HepG2 (cell line): ENCODE results near the gene CHRD. TPM values are rescaled to one million over a fixed set of nuclear protein-coding genes. Genes with fewer than 3 reads are reported as not detected.
A peak's percentile ranks its signal among the peaks of the same experiment; 100 is the strongest.

Experiments used
- AHR ChIP-seq: IDR thresholded peaks from 2 replicates; pipeline ENCODE4 v1.6.1; 2018; ENCODE audit warnings: missing genetic modification reagents, missing compliant biosample characterization
- ARHGAP35 ChIP-seq: sonication (generic); formaldehyde crosslinking; IDR thresholded peaks from 2 replicates; pipeline ENCODE4 v1.9.0; 2022; ENCODE audit warnings: mild to moderate bottlenecking, inconsistent platforms, moderate library complexity, missing genetic modification reagents, borderline replicate concordance
- CHD2 ChIP-seq: IDR thresholded peaks from 2 replicates; pipeline ENCODE4 v1.6.1; 2011; ENCODE audit warnings: low read depth, low read length, improper control_type of control experiment
- EHMT2 ChIP-seq: fragments of 200-600 bp; sonication (generic); IDR thresholded peaks from 2 replicates; pipeline ENCODE4 v1.7.0; 2017; ENCODE audit warnings: antibody characterized with exemption, low read depth, low read length, borderline replicate concordance
- GATAD1 ChIP-seq: IDR thresholded peaks from 2 replicates; pipeline ENCODE4 v1.6.1; 2016; ENCODE audit warnings: missing genetic modification reagents, missing compliant biosample characterization
- KLF6 ChIP-seq: IDR thresholded peaks from 2 replicates; pipeline ENCODE4 v1.8.0; 2016; ENCODE audit warnings: missing biosample characterization, missing genetic modification reagents
- NCOA2 ChIP-seq: sonication (generic); formaldehyde crosslinking; IDR thresholded peaks from 2 replicates; pipeline ENCODE4 v1.8.0; 2022; ENCODE audit warnings: inconsistent platforms
- SP140L ChIP-seq: sonication (generic); formaldehyde crosslinking; IDR thresholded peaks from 2 replicates; pipeline ENCODE4 v1.4.0; 2020; ENCODE audit warnings: missing genetic modification reagents, borderline replicate concordance
- SP2 ChIP-seq: sonication (generic); formaldehyde crosslinking; IDR thresholded peaks from 2 replicates; pipeline ENCODE4 v1.5.1; 2020; ENCODE audit warnings: mild to moderate bottlenecking, missing genetic modification reagents
- SRSF4 ChIP-seq: fragments of 200-400 bp; formaldehyde crosslinking; IDR thresholded peaks from one replicate; pipeline ENCODE4 v1.6.1; 2018; ENCODE audit warnings: mild to moderate bottlenecking, low read depth, low read length, moderate library complexity; ENCODE audit not compliant: poor library complexity, severe bottlenecking
- SSRP1 ChIP-seq: IDR thresholded peaks from 2 replicates; pipeline ENCODE4 v1.6.1; 2016; ENCODE audit warnings: control low read depth
- XBP1 ChIP-seq: sonication (generic); formaldehyde crosslinking; IDR thresholded peaks from 2 replicates; pipeline ENCODE4 v1.5.0; 2020; ENCODE audit warnings: missing genetic modification reagents
- ZBTB42 ChIP-seq: sonication (generic); formaldehyde crosslinking; IDR thresholded peaks from 2 replicates; pipeline ENCODE4 v1.5.0; 2020; ENCODE audit warnings: mild to moderate bottlenecking, missing genetic modification reagents
- ZC3H13 ChIP-seq: sonication (generic); formaldehyde crosslinking; IDR thresholded peaks from 2 replicates; pipeline ENCODE4 v1.8.1; 2023; ENCODE audit warnings: mild to moderate bottlenecking, missing genetic modification reagents, moderate library complexity
- ZNF260 ChIP-seq: sonication (generic); formaldehyde crosslinking; IDR thresholded peaks from 2 replicates; pipeline ENCODE4 v1.4.0; 2020; ENCODE audit warnings: missing genetic modification reagents, low read depth, mild to moderate bottlenecking, borderline replicate concordance
- ZNF343 ChIP-seq: sonication (generic); formaldehyde crosslinking; IDR thresholded peaks from 2 replicates; pipeline ENCODE4 v1.4.0; 2020; ENCODE audit warnings: mild to moderate bottlenecking, missing genetic modification reagents
- ZNF383 ChIP-seq: sonication (generic); formaldehyde crosslinking; IDR thresholded peaks from 2 replicates; pipeline ENCODE4 v1.4.0; 2020; ENCODE audit warnings: missing genetic modification reagents, mild to moderate bottlenecking, borderline replicate concordance
- ZNF563 ChIP-seq: sonication (generic); formaldehyde crosslinking; IDR thresholded peaks from 2 replicates; pipeline ENCODE4 v1.8.0; 2022; ENCODE audit warnings: mild to moderate bottlenecking, moderate library complexity, missing genetic modification reagents
- ZNF709 ChIP-seq: sonication (generic); formaldehyde crosslinking; IDR thresholded peaks from 2 replicates; pipeline ENCODE4 v1.5.0; 2020; ENCODE audit warnings: mild to moderate bottlenecking, missing genetic modification reagents
- ZNF782 ChIP-seq: sonication (generic); formaldehyde crosslinking; IDR thresholded peaks from 2 replicates; pipeline ENCODE4 v1.4.0; 2020; ENCODE audit warnings: missing genetic modification reagents, mild to moderate bottlenecking, borderline replicate concordance
- polyA plus RNA-seq, 8 experiments: library from polyadenylated mRNA; depleted of rRNA in 3 of 8; stranded (reverse) in 7 of 8; unstranded in 1 of 8; fragments of >200 nt; fragmentation: Illumina TruSeq in 4 of 8; extraction: Trizol in 4 of 8; gene quantifications; 2 replicates each; pipeline versions ENCODE4 v1.2.1 to v1.2.3, GENCODE V29; 2011 to 2016; ENCODE audit warnings: low read depth in 4 of 8, missing spikeins in 1 of 8, mixed read lengths in 1 of 8; ENCODE audit not compliant: insufficient read depth in 1 of 8
- total RNA-seq, 5 experiments: library from RNA; depleted of rRNA; stranded (reverse); fragments of >200 nt; fragmentation: Illumina TruSeq; extraction: Trizol; gene quantifications; 2 replicates each; pipeline ENCODE4 v1.2.3, GENCODE V29; 2016; ENCODE audit warnings: low read depth in 1 of 5
- TF ChIP-seq, protein P1 (sequence below): sonication (generic); formaldehyde crosslinking; IDR thresholded peaks from 2 replicates; pipeline ENCODE4 v1.4.0; 2020; ENCODE audit warnings: missing genetic modification reagents, low read depth, mild to moderate bottlenecking, borderline replicate concordance
- TF ChIP-seq, protein P2 (sequence below): sonication (generic); formaldehyde crosslinking; IDR thresholded peaks from 2 replicates; pipeline ENCODE4 v1.4.0; 2020; ENCODE audit warnings: mild to moderate bottlenecking, missing genetic modification reagents
- TF ChIP-seq, protein P3 (sequence below): sonication (generic); formaldehyde crosslinking; IDR thresholded peaks from 2 replicates; pipeline ENCODE4 v1.4.0; 2020; ENCODE audit warnings: low read depth, mild to moderate bottlenecking, missing genetic modification reagents
- TF ChIP-seq, protein P4 (sequence below): sonication (generic); formaldehyde crosslinking; IDR thresholded peaks from 2 replicates; pipeline ENCODE4 v1.9.0; 2022; ENCODE audit warnings: low read depth, missing genetic modification reagents
- TF ChIP-seq, protein P5 (sequence below): sonication (generic); formaldehyde crosslinking; IDR thresholded peaks from 2 replicates; pipeline ENCODE4 v1.5.1; 2020; ENCODE audit warnings: mild to moderate bottlenecking, moderate library complexity, missing genetic modification reagents

Gene CHRD
- total and polyA plus RNA-seq, 2 of the 13 experiments (the other 11 are each of a cell fraction or from before 2014, with no cell fraction given): 22.2 to 35.2 TPM

DNA sequence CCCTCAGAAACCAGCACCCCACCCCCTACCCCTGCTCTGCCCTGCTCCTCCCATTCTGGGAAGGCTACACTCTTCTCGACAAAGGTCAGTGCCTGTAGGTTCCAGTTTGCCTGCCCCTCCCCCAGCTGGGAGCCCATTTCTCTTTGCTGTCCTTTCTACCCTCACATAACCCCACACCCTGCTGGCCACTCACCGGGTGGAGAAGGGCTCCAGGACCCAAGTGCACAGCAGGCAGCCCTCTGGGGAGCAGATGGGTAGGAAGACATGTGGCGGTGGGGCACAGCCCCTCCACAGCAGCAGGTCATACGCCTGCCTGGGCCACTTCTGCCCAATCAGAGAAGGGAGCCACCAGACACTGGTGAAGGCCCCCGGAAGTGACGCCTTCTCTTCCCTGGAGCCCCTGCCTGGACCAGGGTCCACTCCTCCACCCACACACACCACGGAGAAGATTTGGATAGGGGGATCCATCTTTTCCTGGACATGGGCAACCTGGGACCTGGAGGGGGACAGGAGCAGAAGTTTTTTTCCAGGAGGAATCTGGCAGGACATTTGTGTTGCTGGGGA lies 1.9 kb upstream of the CHRD start, which contains the start of gene THPO (continued):
- TF ChIP-seq AHR (CRISPR knock-in tag) (no peak), CHD2 (no peak; the same call in 1 of the 2 replicates), XBP1 (CRISPR knock-in tag) (no peak), ZNF709 (CRISPR knock-in tag) (no peak), ZC3H13 (CRISPR knock-in tag) (0 out of 2 replicates have a peak, but pooled peaks have one; percentile 49), ZNF563 (no peak), SP140L (CRISPR knock-in tag) (no peak), ZNF260 (CRISPR knock-in tag) (no peak), SSRP1 (CRISPR knock-in tag) (no peak), ARHGAP35 (no peak; the same call in 1 of the 2 replicates), GATAD1 (CRISPR knock-in tag) (peak; percentile 88), ZNF782 (CRISPR knock-in tag) (peak; percentile 90), SRSF4 (no peak), NCOA2 (CRISPR knock-in tag) (peak; percentile 65), EHMT2 (no peak), ZNF383 (CRISPR knock-in tag) (no peak), SP2 (peak; percentile 73), ZBTB42 (CRISPR knock-in tag) (0 out of 2 replicates have a peak, but pooled peaks have one; percentile 59), ZNF343 (CRISPR knock-in tag) (no peak), KLF6 (no peak)
- TF ChIP-seq, protein P1, sequence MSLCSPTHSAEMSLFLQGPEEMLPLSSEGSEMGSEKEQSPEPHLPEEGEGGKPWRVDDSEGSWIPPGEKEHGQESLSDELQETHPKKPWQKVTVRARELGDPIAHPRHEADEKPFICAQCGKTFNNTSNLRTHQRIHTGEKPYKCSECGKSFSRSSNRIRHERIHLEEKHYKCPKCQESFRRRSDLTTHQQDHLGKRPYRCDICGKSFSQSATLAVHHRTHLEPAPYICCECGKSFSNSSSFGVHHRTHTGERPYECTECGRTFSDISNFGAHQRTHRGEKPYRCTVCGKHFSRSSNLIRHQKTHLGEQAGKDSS (CRISPR knock-in tag): no peak
- TF ChIP-seq, protein P2, sequence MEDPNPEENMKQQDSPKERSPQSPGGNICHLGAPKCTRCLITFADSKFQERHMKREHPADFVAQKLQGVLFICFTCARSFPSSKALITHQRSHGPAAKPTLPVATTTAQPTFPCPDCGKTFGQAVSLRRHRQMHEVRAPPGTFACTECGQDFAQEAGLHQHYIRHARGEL (CRISPR knock-in tag): no peak
- TF ChIP-seq, protein P3, sequence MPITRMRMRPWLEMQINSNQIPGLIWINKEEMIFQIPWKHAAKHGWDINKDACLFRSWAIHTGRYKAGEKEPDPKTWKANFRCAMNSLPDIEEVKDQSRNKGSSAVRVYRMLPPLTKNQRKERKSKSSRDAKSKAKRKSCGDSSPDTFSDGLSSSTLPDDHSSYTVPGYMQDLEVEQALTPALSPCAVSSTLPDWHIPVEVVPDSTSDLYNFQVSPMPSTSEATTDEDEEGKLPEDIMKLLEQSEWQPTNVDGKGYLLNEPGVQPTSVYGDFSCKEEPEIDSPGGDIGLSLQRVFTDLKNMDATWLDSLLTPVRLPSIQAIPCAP (CRISPR knock-in tag): no peak
- TF ChIP-seq, protein P4, sequence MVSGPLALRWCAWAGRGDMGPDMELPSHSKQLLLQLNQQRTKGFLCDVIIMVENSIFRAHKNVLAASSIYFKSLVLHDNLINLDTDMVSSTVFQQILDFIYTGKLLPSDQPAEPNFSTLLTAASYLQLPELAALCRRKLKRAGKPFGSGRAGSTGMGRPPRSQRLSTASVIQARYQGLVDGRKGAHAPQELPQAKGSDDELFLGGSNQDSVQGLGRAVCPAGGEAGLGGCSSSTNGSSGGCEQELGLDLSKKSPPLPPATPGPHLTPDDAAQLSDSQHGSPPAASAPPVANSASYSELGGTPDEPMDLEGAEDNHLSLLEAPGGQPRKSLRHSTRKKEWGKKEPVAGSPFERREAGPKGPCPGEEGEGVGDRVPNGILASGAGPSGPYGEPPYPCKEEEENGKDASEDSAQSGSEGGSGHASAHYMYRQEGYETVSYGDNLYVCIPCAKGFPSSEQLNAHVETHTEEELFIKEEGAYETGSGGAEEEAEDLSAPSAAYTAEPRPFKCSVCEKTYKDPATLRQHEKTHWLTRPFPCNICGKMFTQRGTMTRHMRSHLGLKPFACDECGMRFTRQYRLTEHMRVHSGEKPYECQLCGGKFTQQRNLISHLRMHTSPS (CRISPR knock-in tag): no peak
- TF ChIP-seq, protein P5, sequence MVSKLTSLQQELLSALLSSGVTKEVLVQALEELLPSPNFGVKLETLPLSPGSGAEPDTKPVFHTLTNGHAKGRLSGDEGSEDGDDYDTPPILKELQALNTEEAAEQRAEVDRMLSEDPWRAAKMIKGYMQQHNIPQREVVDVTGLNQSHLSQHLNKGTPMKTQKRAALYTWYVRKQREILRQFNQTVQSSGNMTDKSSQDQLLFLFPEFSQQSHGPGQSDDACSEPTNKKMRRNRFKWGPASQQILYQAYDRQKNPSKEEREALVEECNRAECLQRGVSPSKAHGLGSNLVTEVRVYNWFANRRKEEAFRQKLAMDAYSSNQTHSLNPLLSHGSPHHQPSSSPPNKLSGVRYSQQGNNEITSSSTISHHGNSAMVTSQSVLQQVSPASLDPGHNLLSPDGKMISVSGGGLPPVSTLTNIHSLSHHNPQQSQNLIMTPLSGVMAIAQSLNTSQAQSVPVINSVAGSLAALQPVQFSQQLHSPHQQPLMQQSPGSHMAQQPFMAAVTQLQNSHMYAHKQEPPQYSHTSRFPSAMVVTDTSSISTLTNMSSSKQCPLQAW: peak; percentile 90
